Hematopoietic multipotent progenitor cell (in vitro differentiated cells): Measurements from ENCODE around the gene RXFP2. TPM values are rescaled to one million over a fixed set of nuclear protein-coding genes. Genes with fewer than 3 reads are reported as not detected.

Experiments
- DNase-seq, 3 donors: peaks; one replicate each; pipeline ENCODE4 v3.0.0-alpha.2; 2011 to 2015; ENCODE audit warnings: low read depth in 2 of 3, low spot score in 2 of 3
- total RNA-seq: library from RNA; depleted of rRNA; stranded (reverse); fragments of >200 nt; gene quantifications from one replicate; pipeline ENCODE4 v1.2.3, GENCODE V29; 2012

The RXFP2 gene, protein sequence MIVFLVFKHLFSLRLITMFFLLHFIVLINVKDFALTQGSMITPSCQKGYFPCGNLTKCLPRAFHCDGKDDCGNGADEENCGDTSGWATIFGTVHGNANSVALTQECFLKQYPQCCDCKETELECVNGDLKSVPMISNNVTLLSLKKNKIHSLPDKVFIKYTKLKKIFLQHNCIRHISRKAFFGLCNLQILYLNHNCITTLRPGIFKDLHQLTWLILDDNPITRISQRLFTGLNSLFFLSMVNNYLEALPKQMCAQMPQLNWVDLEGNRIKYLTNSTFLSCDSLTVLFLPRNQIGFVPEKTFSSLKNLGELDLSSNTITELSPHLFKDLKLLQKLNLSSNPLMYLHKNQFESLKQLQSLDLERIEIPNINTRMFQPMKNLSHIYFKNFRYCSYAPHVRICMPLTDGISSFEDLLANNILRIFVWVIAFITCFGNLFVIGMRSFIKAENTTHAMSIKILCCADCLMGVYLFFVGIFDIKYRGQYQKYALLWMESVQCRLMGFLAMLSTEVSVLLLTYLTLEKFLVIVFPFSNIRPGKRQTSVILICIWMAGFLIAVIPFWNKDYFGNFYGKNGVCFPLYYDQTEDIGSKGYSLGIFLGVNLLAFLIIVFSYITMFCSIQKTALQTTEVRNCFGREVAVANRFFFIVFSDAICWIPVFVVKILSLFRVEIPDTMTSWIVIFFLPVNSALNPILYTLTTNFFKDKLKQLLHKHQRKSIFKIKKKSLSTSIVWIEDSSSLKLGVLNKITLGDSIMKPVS
- not detected for total RNA-seq

DNA sequence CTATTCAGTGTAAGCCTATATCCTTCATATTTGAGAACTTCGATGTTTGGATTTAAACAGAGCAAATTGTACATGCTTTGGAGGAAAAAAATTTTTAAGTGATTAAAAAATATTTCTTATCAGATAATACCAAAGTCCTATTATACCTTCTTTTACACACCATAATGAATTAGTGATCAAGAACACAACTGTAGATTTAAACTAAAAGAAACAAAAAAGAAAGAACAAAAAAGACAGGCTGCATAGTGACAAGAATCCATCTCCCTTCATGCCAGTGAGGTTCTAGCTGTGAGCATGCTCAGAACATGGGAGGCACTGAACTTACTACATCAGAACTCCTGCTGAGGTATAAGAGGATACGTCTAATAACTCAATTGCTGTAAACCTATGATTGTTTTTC is at the start of gene RXFP2:
Gene RXFP2 (plus strand): TSS at position 301 of the 400 bp plus-strand sequence. CDS start 87 bp downstream, at position 388.
- DNase-seq, result no peak

DNA sequence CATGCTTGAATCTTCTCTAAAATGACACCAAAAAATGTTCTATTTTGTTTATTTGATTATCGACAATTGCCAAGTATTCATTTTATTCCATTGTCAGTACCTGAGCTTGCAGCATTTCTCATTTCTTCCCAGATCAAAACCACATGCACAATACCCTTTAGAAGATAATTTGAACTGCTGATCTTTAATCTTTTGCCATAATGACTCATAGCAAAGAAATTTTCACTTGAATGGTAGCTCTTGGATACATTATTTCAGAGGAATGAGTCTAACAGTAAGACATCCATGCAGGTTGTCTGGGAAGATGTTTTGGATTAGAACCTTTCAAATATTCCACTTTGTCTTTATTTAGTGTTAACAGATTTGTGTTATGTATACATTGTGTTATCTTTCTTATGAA is 42.0 kb upstream of the RXFP2 start:
- DNase-seq, result no peak

DNA sequence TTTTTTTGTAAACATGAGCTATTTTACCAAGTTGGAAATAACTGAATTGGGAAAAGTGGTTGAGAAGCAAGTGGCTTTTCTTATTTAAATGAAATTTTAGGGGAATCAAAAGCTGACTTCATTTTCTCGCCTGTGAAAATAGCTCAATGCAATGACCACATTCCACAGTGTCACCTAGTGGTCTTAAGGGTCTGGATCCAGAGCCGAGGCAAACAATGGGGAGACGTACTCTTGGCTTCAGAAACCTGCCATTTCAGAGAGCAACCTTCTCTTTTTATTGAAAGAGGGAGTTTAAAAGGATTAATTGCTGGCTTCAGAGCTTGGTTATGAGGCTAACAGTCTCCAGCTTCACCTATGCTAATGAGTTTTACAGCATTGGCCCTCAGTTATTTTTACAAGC is 39.7 kb upstream of the RXFP2 start:
- DNase-seq, result no peak

DNA sequence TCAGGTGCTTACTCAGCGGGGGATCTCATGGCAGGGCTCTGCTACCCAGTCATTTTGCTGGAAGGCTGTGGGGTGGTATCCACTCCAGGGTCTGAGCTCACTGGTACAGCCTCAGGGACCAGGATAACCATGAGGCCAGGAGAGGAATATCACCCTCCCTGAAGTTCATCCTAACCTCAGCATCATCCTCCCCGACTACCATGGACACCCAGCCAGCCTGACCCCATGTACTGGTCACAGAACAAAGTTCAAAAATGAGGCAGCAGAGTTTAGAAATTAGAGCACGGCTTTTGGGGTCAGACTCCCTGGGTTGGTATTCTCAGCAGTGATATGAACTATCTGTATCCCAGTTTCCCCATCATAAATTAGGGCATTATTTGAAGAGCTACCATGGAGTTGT is 35.5 kb upstream of the RXFP2 start:
- no peak for DNase-seq

DNA sequence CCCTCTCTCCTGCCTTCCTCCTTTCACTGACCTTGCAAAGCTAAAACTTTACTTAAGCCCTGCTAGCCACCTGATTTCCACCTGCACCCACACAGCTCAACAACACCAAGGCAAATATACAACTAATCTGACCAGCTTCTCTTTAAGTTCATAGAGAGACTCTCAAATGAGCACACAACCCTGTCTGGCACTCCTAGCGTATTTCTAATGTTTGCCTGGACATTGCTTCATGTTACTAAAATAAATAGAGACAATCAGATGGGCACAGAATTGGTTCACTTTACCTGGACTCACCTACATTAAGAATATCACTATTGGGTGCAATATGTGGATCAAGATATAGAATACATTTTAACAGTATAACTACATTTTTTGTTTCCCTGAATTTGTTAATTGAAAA is 33.2 kb upstream of the RXFP2 start:
- no peak for DNase-seq

DNA sequence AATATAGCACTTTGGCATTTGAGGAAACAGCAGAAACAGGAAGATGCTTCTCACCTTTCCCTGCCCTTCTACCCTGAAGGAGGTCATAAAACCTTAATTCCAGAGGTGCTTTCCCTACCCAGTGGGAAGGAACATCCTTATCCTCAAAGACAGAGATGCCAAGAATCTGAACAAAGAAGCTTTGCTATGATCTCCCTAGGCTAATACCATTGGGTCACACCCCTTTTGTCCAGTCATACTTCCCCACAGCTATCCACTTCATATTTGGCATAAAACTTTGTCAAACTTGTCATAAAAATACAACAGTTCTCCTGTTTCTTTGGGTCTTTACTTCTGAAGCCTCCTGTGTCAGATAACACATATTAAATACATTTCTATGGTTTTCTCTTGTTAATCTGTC is 21.7 kb upstream of the RXFP2 start:
- DNase-seq, result no peak

DNA sequence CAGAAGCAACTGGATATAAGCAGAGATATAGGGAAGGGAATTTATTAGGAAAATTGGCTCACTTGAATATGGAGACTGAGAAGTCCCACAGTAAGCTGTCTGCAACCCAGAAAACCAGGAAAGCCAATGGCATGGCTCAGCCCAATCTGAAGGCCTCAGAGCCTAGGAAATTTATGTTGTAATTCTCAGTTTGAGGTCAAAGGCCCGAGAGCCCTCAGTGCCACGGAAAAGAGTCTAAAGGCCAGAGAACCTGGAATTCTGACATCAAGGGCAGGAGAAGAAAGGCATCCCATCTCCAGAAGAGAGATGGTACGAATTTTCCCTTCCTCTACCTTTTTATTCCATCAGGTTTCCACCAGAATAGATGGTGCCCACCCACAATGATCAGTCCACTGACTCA is 20.1 kb upstream of the RXFP2 start:
- no peak for DNase-seq

DNA sequence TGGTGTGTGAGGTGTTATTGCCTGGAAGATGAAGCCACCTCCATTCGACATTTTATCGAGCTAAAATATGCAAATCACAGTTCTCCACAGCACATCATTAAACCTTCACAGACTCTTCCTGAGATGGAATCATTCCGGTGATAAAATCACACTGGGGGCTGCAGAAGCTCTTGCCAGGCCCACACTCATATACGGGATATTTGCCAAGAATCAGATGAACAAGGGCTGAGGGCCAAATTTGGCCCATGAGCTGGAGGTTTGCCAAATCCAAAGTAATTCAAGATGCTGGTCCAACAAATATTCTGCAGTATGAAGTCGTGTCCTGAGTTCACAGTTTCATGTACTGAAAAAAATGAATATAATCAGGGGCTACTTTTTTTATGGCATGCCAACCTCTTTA is 16.7 kb upstream of the RXFP2 start:
- no peak for DNase-seq

DNA sequence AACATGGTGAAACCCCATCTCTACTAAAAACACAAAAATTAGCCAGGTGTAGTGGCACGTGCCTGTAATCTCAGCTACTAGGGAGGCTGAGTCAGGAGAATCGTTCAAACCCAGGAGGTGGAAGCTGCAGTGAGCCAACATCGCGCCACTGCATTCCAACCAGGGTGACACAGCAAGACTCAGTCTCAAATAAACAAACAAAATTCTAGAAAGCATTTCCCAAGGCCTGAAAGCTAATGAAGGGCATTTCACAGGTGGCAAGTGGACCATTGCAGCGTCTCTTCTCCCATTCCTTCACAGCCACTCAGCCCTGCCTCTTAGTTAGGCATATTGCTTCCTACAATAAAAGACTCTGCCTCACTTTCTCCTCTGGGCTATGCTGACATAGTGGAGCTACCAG is 13.5 kb upstream of the RXFP2 start:
- DNase-seq, result no peak

DNA sequence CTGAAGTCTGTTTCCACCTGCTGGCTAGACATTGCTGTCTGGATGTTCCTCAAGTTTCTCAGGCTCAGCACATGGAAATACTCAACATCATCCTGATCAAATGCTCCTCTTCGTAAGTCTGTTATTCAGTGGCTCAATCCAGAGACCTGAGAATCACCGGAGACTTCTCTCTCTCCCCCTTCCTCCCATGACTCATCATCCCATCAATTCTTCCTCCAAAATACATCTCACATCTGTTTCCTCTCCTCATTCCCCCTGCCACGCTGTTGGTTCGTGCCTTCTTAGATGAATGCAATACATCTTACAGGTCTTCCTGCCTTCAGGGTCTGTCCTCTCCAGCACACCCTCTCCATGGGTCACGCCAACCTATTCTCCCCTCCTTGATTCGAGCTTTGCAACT is 7.4 kb upstream of the RXFP2 start:
- peak in 2 of 3 donors; percentile 46 to 53 for DNase-seq

DNA sequence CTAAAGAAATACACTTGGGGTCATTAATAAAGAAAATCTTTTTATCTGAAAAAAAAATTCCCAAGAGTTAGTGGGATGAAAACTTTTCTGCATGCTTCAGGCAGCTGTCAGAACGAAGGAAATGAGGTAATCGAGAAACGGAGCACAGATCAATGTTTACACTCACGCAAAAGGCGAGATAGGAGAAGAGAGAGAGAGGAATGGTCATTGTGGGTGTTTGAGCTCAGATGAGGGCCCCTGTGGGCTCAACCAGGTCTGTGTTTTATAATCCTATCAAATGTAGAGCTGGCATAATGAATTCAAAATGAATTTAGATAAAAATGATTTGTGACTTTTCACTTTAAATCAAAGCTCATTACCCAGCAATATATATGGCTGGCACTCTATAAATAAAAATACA is 6.3 kb upstream of the RXFP2 start:
- no peak for DNase-seq

DNA sequence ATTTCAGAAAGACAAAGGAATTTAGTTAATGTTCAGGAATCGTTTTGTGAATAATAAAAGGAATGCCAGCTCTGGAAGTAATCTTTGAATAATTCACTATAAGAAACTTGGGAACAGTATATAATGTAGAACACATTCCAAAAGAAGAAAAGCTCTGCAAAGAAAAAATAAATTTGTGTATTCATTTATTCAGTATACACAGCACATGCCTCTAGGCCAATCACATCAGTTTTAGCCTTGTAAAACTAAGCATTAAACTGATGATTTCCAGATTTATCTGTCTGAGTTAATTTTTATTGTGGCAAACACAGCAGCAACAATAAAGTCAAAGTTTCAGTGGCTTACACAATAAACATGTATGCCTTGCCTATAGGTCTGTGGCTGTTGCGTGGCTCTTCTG is 5.7 kb upstream of the RXFP2 start:
- no peak for DNase-seq

DNA sequence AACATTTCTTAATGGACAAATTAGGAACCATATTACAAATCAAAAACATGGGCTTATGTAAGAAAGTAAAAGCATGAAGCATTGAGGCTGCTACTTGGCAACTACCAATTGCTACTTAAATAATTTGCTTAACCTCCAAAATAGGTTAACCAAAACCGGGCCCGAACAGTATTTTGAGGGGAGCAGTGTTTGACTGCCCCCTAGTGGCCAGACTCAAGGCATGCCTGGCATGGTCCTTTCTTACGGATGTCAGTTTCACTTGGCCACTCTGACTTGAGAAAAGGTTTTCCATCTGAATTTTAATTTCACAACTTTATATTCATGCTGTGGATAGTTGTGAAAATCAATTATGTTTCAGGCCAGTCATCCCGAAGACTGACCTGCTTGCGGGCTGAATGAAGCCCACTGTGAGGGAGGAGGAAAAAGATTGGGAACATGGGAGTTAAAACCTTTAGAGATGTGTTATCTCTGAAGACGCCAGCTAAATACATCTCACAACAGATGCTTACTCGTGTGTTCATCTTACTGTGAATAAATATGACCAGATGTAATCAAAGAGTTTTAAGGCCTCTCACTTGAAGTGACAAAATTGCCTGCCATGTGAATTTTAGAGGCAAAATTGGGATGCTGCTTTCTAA is 2.9 kb downstream of the RXFP2 start:
- peak; percentile 16 to 77 (median 63) for DNase-seq

DNA sequence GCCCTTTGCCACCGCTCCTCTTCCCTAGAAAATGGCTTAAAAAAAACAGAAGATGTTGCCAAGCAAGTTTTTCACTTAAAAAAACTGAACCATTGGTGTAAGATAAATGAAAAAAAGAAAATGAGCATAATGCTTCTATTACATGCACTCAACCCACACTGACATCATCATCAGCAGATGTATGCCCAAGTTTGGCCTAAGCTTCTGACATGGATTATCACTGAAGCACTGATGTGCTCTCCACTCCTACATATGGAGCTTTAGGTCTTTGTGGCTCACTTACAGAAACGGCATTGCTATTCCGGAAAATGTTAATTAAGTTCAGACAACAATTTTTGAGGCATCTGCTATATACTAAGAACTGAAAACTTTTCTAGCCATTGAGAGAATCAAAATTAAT is 8.0 kb downstream of the RXFP2 start:
- no peak for DNase-seq

DNA sequence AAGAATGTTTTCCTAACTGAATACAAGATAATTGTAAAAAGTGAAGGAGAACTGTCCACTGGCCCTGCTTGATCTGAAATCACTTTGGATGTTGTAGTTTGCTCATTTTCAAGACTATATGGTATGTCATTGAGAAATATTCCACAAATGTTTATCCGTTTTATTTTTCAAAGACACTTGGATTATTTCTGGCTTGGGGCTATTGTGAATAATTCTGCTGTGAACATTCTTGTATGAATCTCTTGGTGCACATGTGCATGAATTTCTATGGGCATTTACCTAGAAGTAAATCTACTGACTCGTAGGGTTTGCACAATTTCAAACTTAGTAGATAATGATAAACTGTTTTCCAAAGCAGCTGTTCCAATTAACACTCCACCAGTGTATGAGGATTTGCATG is 8.6 kb downstream of the RXFP2 start:
- DNase-seq, result no peak

DNA sequence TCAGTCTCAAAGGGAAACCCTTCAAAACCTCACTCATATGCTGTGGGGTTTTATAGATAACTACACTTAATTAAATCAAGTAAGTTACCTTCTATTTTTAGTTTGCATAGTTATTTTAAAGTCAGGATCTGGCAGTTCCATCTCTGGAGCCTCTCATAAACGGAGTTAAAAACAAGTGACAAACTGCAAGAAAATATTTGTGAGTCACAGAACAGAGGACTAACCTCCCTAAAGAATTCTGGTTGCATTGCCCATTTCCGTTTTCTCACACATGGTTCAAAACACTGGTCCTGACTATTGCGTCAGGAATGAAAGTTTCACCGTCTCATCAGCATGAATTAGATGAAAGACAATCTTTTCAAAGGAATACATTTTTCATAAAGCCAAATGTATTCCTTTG is 10.6 kb downstream of the RXFP2 start:
- no peak for DNase-seq

DNA sequence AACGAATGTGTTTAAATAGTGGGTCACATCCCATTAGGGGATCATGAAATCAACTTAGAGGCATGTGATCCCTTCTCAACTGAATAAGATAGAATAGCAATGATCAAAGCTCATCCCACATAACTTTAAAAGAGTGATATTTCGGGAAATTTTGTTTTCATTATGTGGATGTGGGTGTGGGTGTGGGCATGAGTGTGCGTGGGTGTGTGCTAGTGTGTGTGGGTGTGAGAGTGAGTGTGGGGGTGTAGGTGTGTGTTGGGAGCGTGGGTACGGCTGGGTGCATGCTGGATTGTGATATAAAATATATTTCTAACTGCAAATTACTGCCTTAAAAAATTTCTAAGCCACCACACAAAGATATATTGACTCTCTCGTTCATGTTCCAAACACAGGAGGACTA is 15.9 kb downstream of the RXFP2 start:
- DNase-seq, result no peak

DNA sequence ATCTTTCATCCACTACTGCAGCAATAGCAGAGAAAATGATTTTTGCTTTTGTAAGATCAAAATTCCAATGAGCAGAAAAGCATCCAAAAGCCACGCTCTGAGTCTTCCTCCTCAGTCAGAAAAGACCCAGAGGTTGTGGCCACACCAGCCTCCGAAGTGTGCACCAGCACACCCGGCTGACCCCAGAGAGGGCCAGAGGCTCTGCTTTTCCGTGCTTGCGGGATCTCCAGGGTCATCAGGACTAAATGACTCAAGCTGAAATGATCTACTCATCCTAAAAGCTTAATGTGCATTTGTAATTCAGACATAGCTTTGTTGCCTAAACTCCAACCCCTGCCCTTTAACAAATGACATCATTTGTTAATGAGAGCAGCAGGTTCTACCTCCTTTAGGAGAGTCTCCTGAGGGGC is 16.5 kb downstream of the RXFP2 start:
- DNase-seq, result no peak

DNA sequence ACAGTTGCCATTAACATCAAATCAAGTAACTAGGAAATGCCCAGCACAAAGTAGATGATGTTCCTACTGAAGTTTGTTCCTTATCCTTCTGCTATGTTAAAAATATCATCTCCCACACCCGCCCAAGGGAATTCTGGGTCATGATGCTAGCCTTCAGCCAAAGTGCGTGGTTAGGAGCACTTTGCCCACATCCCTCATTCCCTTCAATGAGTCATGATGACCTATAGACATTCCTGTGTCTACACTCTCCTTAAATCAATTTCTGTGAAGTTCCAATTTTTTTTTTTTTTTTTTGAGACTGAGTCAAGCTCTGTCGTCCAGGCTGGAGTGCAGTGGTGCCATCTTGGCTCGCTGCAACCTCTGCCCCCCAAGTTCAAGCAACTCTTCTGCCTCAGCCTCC is 17.0 kb downstream of the RXFP2 start:
- no peak for DNase-seq

DNA sequence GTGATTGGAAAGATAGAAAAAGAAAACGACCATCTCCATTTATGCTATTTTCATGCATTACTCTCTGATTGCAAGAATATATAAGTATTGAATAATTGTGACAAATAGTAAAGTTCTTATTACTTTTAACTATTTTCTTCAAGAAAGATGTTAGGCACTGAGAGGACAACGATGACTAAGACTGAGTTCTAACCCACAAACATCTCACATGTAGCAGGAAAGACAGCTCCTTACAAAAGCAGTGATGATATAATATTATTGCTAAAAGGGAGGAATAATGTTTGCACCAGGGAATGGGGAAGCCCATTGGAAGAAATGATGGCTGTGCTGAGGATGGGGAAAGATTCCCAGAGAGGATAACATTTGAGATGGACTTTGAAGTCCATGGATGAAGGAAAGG is 22.6 kb downstream of the RXFP2 start:
- no peak for DNase-seq

DNA sequence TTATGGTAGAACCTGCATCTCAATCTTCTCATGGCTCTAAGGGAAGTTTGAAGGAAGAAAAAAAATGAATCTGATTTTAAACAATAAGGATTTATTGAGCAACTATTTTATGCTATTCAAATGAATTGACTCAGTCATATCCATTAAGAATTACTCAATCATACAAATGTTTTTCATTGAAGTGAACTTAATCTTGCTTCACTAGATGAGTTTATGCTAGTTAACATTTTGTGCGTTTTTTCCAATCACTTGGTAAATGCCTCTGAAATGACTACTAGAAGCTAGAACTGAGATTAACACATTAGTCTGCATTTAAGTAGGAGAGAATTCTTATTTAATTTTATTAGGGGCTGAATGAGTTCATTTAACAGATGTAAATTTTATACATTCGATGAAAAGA is 25.2 kb downstream of the RXFP2 start:
- DNase-seq, result no peak
